DOHH2 (cell line): Measurements from ENCODE around the gene AK1.

Experiments used
- H3F3A ChIP-seq: fragments of 200-600 bp; sonication (generic), shearing (Covaris generic); 2 replicates; pipeline ENCODE4 v1.6.0; 2016; ENCODE audit warnings: antibody characterized with exemption, mild to moderate bottlenecking; ENCODE audit not compliant: control insufficient read depth, insufficient read depth
- H3K27ac ChIP-seq: fragments of 200-600 bp; sonication (generic); 2 replicates; pipeline ENCODE4 v1.5.1; 2014; ENCODE audit warnings: low read depth, mild to moderate bottlenecking, low read length, moderate library complexity
- H3K27me3 ChIP-seq: fragments of 200-600 bp; sonication (generic); 2 replicates; pipeline ENCODE4 v1.6.1; 2014; ENCODE audit warnings: mild to moderate bottlenecking, low read length, mixed read lengths; ENCODE audit not compliant: control insufficient read depth
- H3K36me3 ChIP-seq: fragments of 200-600 bp; sonication (generic); 2 replicates; pipeline ENCODE4 v1.6.1; 2014; ENCODE audit warnings: mild to moderate bottlenecking, low read length, moderate library complexity, mixed read lengths; ENCODE audit not compliant: control insufficient read depth
- H3K4me1 ChIP-seq: fragments of 200-600 bp; sonication (generic); 2 replicates; pipeline ENCODE4 v1.6.1; 2014; ENCODE audit warnings: mild to moderate bottlenecking, low read length, mixed read lengths; ENCODE audit not compliant: control insufficient read depth
- H3K4me2 ChIP-seq: fragments of 200-600 bp; sonication (generic); 2 replicates; pipeline ENCODE4 v1.6.0; 2014; ENCODE audit warnings: mild to moderate bottlenecking, low read length, moderate library complexity
- H3K4me3 ChIP-seq: fragments of 200-600 bp; sonication (generic); 2 replicates; pipeline ENCODE4 v1.5.1; 2014; ENCODE audit warnings: mild to moderate bottlenecking, low read length, mixed read lengths
- H3K79me2 ChIP-seq: fragments of 200-600 bp; sonication (generic); 2 replicates; pipeline ENCODE4 v1.6.1; 2014; ENCODE audit warnings: mild to moderate bottlenecking, low read length, mixed read lengths; ENCODE audit not compliant: control insufficient read depth
- H3K9me2 ChIP-seq: fragments of 200-600 bp; sonication (generic); replicated peaks from 2 replicates; pipeline ENCODE4 v1.6.1; 2014; ENCODE audit warnings: mild to moderate bottlenecking, low read length, mixed read lengths; ENCODE audit not compliant: control insufficient read depth
- H3K9me3 ChIP-seq: fragments of 200-600 bp; sonication (generic); 2 replicates; pipeline ENCODE4 v1.6.1; 2014; ENCODE audit warnings: antibody characterized with exemption, low read length, mixed read lengths; ENCODE audit not compliant: control insufficient read depth, insufficient read depth
- H4K20me1 ChIP-seq: fragments of 200-600 bp; sonication (generic); 2 replicates; pipeline ENCODE4 v1.6.0; 2014; ENCODE audit warnings: low read depth, mild to moderate bottlenecking, antibody characterized with exemption, low read length, moderate library complexity; ENCODE audit not compliant: control insufficient read depth, insufficient read depth
- CTCF ChIP-seq: fragments of 200-600 bp; sonication (generic); IDR thresholded peaks from one replicate; pipeline ENCODE4 v1.5.1; 2014; ENCODE audit warnings: antibody characterized with exemption, mild to moderate bottlenecking, low read depth, low read length; ENCODE audit not compliant: poor library complexity, severe bottlenecking
- EZH2phosphoT487 ChIP-seq: fragments of 200-600 bp; sonication (generic); IDR thresholded peaks from 2 replicates; pipeline ENCODE4 v1.6.1; 2017; ENCODE audit warnings: borderline replicate concordance, mild to moderate bottlenecking, antibody characterized with exemption, low read length, moderate library complexity, mixed read lengths

Gene AK1

GRCh38 chr9:127886401-127886972 is 9.0 kb upstream of the AK1 start:
- peaks cover 6% of the 10 kb centered on the region for H3F3A ChIP-seq
- H3K4me2 ChIP-seq = no peak overlapping the region
- no peak overlapping the region for H3K27ac ChIP-seq
- no peaks in the 10 kb centered on the region for H3K9me3 ChIP-seq
- TF ChIP-seq CTCF (no peak), EZH2phosphoT487 (no peak)
- H3K79me2 ChIP-seq = no peaks in the 10 kb centered on the region
- peaks cover 13% of the 10 kb centered on the region for H3K4me1 ChIP-seq
- no peaks in the 10 kb centered on the region for H3K27me3 ChIP-seq
- H3K9me2 ChIP-seq = no peaks in the 10 kb centered on the region
- H4K20me1 ChIP-seq = no peaks in the 10 kb centered on the region
- peaks cover 34% of the 10 kb centered on the region for H3K36me3 ChIP-seq
- H3K4me3 ChIP-seq = no peak overlapping the region

- no peak overlapping the region for H3K4me2 ChIP-seq
- H3K27ac ChIP-seq = no peak overlapping the region
- TF ChIP-seq CTCF (no peak), EZH2phosphoT487 (no peak)
Measured at GRCh38 chr9:127885508-127886281, 8.2 kb upstream of the AK1 start.

GRCh38 chr9:127884976-127885490 is 7.6 kb upstream of the AK1 start:
- Histone ChIP-seq H3K9me3 (no peaks in the 10 kb centered on the region), H3K4me1 (peaks cover 18% of the 10 kb centered on the region), H3K9me2 (no peaks in the 10 kb centered on the region), H3K36me3 (peaks cover 23% of the 10 kb centered on the region), H3K4me3 (no peak overlapping the region), H3K4me2 (no peak overlapping the region), H4K20me1 (no peaks in the 10 kb centered on the region), H3K79me2 (no peaks in the 10 kb centered on the region), H3K27ac (no peak overlapping the region), H3K27me3 (no peaks in the 10 kb centered on the region), H3F3A (peaks cover 12% of the 10 kb centered on the region)
- no peak for TF ChIP-seq CTCF
- no peak for TF ChIP-seq EZH2phosphoT487

More at GRCh38 chr9:127885508-127886281, 8.2 kb upstream of the AK1 start:
- no peaks in the 10 kb centered on the region for H3K9me3 ChIP-seq
- H4K20me1 ChIP-seq = no peaks in the 10 kb centered on the region
- H3K79me2 ChIP-seq = no peaks in the 10 kb centered on the region
- H3K9me2 ChIP-seq = no peaks in the 10 kb centered on the region
- peaks cover 11% of the 10 kb centered on the region for H3F3A ChIP-seq
- peaks cover 13% of the 10 kb centered on the region for H3K4me1 ChIP-seq
- H3K27me3 ChIP-seq = no peaks in the 10 kb centered on the region
- peaks cover 30% of the 10 kb centered on the region for H3K36me3 ChIP-seq
- no peak overlapping the region for H3K4me3 ChIP-seq
